Neural crest cell (in vitro differentiated cells): ENCODE measurements around the gene FUT8. TPM values are rescaled to one million over a fixed set of nuclear protein-coding genes. Genes with fewer than 3 reads are reported as not detected.

ENCODE experiments used
- DNase-seq: peaks from one replicate; pipeline ENCODE4 v3.0.0; 2021; ENCODE audit warnings: low read depth, mixed read lengths, low spot score
- H3K27ac Mint-ChIP-seq: one replicate; pipeline ENCODE4 v1.8.0; 2021; ENCODE audit warnings: mild to moderate bottlenecking, mixed read lengths; ENCODE audit not compliant: unreplicated experiment
- H3K27me3 Mint-ChIP-seq: 2 replicates; pipeline ENCODE4 v1.8.0; 2021; ENCODE audit warnings: low read depth, mild to moderate bottlenecking, mixed read lengths
- H3K36me3 Mint-ChIP-seq: 2 replicates; pipeline ENCODE4 v1.8.0; 2021; ENCODE audit warnings: low read depth, mild to moderate bottlenecking, mixed read lengths
- H3K4me1 Mint-ChIP-seq: 2 replicates; pipeline ENCODE4 v1.8.0; 2021; ENCODE audit warnings: mixed read lengths
- H3K4me3 Mint-ChIP-seq: one replicate; pipeline ENCODE4 v1.8.0; 2021; ENCODE audit warnings: mild to moderate bottlenecking, mixed read lengths
- H3K9me3 Mint-ChIP-seq: 2 replicates; pipeline ENCODE4 v1.8.0; 2021; ENCODE audit warnings: mixed read lengths
- total RNA-seq: library from RNA; stranded (reverse); gene quantifications from 2 replicates; pipeline ENCODE4 v1.2.1, GENCODE V29; 2021
- TF ChIP-seq, protein P1 (sequence below): fragments of 200-600 bp; sonication (generic); conservative IDR thresholded peaks from 2 replicates; pipeline ENCODE4 v1.5.0; 2021; ENCODE audit warnings: antibody characterized with exemption, mild to moderate bottlenecking

FUT8 gene
- total RNA-seq, 1 donor from 2014 or later: 67.2 TPM

DNA sequence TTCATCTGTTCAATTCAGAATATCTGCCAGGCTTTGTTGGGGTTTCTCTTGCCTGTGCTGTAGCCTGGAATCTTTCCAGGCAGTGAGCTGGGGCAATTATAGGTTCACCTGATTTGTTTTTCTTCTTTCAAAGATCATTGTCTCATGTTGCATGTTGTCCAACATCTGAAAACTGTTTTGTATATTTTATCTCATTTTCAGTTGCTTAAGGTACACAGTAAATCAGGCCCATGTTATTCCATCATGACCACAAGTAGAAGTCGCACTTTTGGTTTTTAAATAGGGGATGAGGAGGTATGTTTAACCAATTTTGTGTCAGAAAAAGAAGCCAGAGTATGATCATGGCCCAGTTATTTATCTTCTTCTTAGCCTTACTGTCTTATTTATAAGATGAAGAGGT is 24.9 kb upstream of the FUT8 start:
- Mint-ChIP-seq H3K4me1 (no peaks in the 10 kb centered on the region), H3K4me3 (no peak overlapping the region), H3K27ac (no peak overlapping the region), H3K9me3 (peaks cover 3% of the 10 kb centered on the region), H3K36me3 (peaks cover 9% of the 10 kb centered on the region), H3K27me3 (no peaks in the 10 kb centered on the region)
- TF ChIP-seq, protein P1, sequence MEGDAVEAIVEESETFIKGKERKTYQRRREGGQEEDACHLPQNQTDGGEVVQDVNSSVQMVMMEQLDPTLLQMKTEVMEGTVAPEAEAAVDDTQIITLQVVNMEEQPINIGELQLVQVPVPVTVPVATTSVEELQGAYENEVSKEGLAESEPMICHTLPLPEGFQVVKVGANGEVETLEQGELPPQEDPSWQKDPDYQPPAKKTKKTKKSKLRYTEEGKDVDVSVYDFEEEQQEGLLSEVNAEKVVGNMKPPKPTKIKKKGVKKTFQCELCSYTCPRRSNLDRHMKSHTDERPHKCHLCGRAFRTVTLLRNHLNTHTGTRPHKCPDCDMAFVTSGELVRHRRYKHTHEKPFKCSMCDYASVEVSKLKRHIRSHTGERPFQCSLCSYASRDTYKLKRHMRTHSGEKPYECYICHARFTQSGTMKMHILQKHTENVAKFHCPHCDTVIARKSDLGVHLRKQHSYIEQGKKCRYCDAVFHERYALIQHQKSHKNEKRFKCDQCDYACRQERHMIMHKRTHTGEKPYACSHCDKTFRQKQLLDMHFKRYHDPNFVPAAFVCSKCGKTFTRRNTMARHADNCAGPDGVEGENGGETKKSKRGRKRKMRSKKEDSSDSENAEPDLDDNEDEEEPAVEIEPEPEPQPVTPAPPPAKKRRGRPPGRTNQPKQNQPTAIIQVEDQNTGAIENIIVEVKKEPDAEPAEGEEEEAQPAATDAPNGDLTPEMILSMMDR: no peak
- DNase-seq: no peak

DNA sequence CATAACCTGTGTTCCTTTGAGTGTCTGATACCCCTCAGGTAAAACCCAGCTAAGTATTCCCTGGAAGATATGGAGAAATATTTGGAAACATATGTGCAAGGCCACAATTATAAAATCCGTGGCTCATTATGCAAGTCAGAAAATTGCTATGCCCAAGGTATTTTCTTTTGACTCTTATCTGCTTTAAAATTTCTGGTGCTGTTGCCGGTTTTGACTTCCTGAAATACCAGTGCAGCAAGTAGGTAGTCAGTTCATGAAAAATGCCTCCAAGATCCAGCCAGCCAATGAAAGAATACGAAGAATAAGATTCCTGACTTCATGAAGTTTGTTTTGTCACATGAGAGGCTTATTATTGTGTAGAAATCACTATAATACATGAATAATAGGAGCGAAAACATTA is 20.2 kb upstream of the FUT8 start:
- H3K4me3 Mint-ChIP-seq: no peak overlapping the region
- no peak for DNase-seq
- TF ChIP-seq, protein P1: no peak
- H3K27me3 Mint-ChIP-seq: no peaks in the 10 kb centered on the region
- peaks cover 13% of the 10 kb centered on the region for H3K9me3 Mint-ChIP-seq
- no peak overlapping the region for H3K27ac Mint-ChIP-seq
- H3K4me1 Mint-ChIP-seq: no peaks in the 10 kb centered on the region
- peaks cover 26% of the 10 kb centered on the region for H3K36me3 Mint-ChIP-seq

DNA sequence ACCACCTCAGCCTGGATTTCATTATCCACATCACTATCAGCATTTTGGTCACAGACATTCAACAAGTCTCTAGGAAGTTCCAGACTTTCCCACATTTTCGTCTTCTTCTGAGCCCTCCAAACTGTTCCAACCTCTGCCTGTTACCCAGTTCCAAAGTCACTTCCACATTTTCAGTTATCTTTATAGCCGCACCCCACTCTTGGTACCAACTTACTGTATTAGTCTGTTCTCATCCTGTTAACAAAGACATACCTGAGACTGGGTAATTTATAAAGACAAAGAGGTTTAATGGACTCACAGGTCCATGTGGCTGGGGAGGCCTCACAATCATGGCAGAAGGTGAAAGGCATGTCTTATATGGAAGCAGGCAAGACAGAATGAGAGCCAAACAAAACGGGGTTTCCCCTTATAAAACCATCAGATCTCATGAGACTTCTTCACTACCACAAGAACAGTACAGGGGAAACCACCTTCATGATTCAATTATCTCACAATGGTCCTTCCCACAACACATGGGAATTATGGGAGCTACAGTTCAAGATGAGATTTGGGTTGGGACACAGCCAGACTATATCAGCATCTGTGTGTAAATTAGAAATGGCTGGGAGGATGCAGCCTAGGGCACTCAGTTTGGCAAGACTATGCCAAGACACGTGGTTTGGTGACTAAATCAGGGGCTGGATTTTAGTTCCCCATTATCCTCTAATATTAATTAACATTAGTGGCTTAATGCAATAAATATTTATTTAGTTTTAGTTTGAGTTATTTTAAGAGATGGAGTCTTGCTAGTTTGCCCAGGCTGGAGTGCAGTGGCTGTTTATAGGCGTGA is 16.2 kb upstream of the FUT8 start:
- no peak for DNase-seq
- Mint-ChIP-seq H3K36me3 (peaks cover 26% of the 10 kb centered on the region), H3K27ac (no peak overlapping the region), H3K9me3 (peaks cover 17% of the 10 kb centered on the region), H3K4me1 (no peaks in the 10 kb centered on the region), H3K4me3 (no peak overlapping the region), H3K27me3 (no peaks in the 10 kb centered on the region)
- TF ChIP-seq, protein P1: no peak

DNA sequence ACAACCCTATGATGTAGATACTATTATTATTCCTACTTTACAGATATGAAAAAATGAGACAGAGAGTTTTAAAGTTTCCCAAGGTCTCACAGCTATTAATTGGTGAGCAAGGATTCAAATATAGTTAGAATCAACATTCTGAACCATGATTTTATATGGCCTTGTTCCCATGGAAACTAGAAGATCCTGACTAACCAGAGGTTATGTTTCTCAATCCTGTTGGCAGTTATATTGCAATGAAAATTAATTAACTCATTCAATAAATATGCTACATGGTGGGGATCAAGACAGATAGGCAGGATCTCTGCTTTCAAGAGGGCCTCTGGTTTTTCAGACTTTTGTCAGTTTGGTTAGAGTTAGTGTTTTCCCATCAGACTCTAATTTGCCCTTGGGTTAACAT is 9.3 kb upstream of the FUT8 start:
- TF ChIP-seq, protein P1: no peak
- no peak for DNase-seq
- H3K4me3 Mint-ChIP-seq: no peak overlapping the region
- peaks cover 4% of the 10 kb centered on the region for H3K9me3 Mint-ChIP-seq
- no peaks in the 10 kb centered on the region for H3K27me3 Mint-ChIP-seq
- no peaks in the 10 kb centered on the region for H3K36me3 Mint-ChIP-seq
- no peak overlapping the region for H3K27ac Mint-ChIP-seq
- H3K4me1 Mint-ChIP-seq: no peaks in the 10 kb centered on the region

DNA sequence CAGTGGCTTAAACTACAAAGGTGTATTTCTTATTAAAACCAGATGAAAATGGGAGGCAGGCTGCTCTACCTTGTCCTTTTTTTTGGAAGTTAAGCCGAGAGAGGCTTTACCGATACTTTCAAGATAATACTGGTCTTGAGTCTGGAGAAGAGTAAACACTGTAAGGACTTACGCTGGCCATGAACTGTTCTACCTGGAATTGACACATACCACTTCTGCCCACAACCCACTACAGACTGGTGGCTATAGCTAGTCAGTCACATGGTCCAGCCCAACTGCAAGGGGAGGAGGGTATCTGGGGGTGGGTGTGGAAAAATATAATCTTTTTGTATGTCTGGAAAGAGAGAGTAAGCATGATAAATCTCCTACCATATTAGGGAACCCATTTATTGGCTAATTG is 4.4 kb upstream of the FUT8 start:
- Mint-ChIP-seq H3K27ac (no peak overlapping the region), H3K9me3 (no peaks in the 10 kb centered on the region), H3K4me3 (no peak overlapping the region), H3K36me3 (no peaks in the 10 kb centered on the region), H3K4me1 (peaks cover 14% of the 10 kb centered on the region), H3K27me3 (no peaks in the 10 kb centered on the region)
- TF ChIP-seq, protein P1: no peak
- DNase-seq: no peak
